Panc1 (cell line): ENCODE data around the gene TTYH2. TPM values are rescaled to one million over a fixed set of nuclear protein-coding genes. Genes with fewer than 3 reads are reported as not detected.

Source experiments
- ATAC-seq: fragments of 200-7000 bp; cut with Tn5 transposase; 2 replicates; pipeline ENCODE4 v1.9.1; 2020; ENCODE audit warnings: mild to moderate bottlenecking, moderate library complexity
- BruUV-seq: library from RNA; stranded (reverse); fragments of 400-500 nt; replicated peaks from 2 replicates; lab custom pipeline; 2021; lab: Mats Ljungman, UMichigan
- CTCF ChIA-PET: fragments of 300-600 bp; sonication (Branson Sonifier 250); formaldehyde crosslinking; loops from one replicate; lab custom pipeline; 2022; ENCODE audit warnings: antibody characterized with exemption; lab: Charles Lee
- POLR2A ChIA-PET: fragments of 300-600 bp; sonication (Branson Sonifier 250); formaldehyde crosslinking; loops from one replicate; lab custom pipeline; 2022; ENCODE audit warnings: antibody characterized with exemption; lab: Charles Lee
- DNase-seq: peaks from one replicate; pipeline ENCODE4 v3.0.0-alpha.2; 2010; ENCODE audit warnings: low read depth, low spot score
- H3K27ac ChIP-seq: 2 replicates; pipeline ENCODE4 v1.5.1; 2011; ENCODE audit warnings: mild to moderate bottlenecking, low read length, inconsistent platforms
- H3K27me3 ChIP-seq: fragments of 200-500 bp; sonication (Bioruptor generic); 2 replicates; pipeline ENCODE4 v1.6.0; 2014; ENCODE audit warnings: low read length, inconsistent platforms; ENCODE audit not compliant: control insufficient read depth, insufficient read depth
- H3K36me3 ChIP-seq: fragments of 200-500 bp; sonication (Bioruptor generic); 2 replicates; pipeline ENCODE4 v1.5.1; 2014; ENCODE audit warnings: inconsistent platforms, mild to moderate bottlenecking, low read length, moderate library complexity; ENCODE audit not compliant: control insufficient read depth, insufficient read depth
- H3K4me1 ChIP-seq: 2 replicates; pipeline ENCODE4 v1.5.1; 2011; ENCODE audit warnings: inconsistent platforms, mild to moderate bottlenecking, low read length, moderate library complexity; ENCODE audit not compliant: control insufficient read depth, insufficient read depth
- H3K4me3 ChIP-seq, 2 experiments: 2 replicates each; pipeline ENCODE4 v1.5.1; 2011 to 2012; ENCODE audit warnings: low read depth in 2 of 2, low read length in 2 of 2, mild to moderate bottlenecking in 2 of 2, inconsistent platforms in 1 of 2, moderate library complexity in 1 of 2
- H3K9me3 ChIP-seq: fragments of 200-500 bp; sonication (Bioruptor generic); 2 replicates; pipeline ENCODE4 v1.5.1; 2014; ENCODE audit warnings: low read depth, mild to moderate bottlenecking, inconsistent platforms, low read length, moderate library complexity; ENCODE audit not compliant: control insufficient read depth, insufficient read depth
- CTCF ChIP-seq: fragments of 450-650 bp; IDR thresholded peaks from 2 replicates; pipeline ENCODE4 v1.5.1; 2017; ENCODE audit warnings: mild to moderate bottlenecking
- POLR2AphosphoS5 ChIP-seq: IDR thresholded peaks from 2 replicates; pipeline ENCODE4 v1.6.1; 2012; ENCODE audit warnings: mild to moderate bottlenecking, low read depth, low read length, moderate library complexity
- REST ChIP-seq, 2 experiments: IDR thresholded peaks; 2 replicates each; pipeline ENCODE4 v1.6.1; 2011 to 2012; ENCODE audit warnings: low read depth in 2 of 2, control low read depth in 1 of 2, low read length in 1 of 2, mild to moderate bottlenecking in 1 of 2, moderate library complexity in 1 of 2; ENCODE audit not compliant: insufficient read depth in 1 of 2
- SIN3A ChIP-seq: IDR thresholded peaks from 2 replicates; pipeline ENCODE4 v1.6.1; 2012; ENCODE audit warnings: low read depth, mild to moderate bottlenecking, low read length, moderate library complexity, borderline replicate concordance; ENCODE audit not compliant: insufficient read depth
- TCF7L2 ChIP-seq: IDR thresholded peaks from 2 replicates; pipeline ENCODE4 v1.6.1; 2011; ENCODE audit warnings: mild to moderate bottlenecking, low read depth, low read length, inconsistent platforms
- in situ Hi-C: cut with HindIII; loops from 2 replicates; pipeline ENCODE4 v1.10.0; 2016; ENCODE audit warnings: low sequenced_read_pairs, low pct_unique_long_range_greater_than_20kb
- intact Hi-C: fragments of 100-400 bp; cut with micrococcal nuclease; formaldehyde crosslinking; loops from one replicate; pipeline ENCODE4 v1.10.0; 2022; ENCODE audit not compliant: unreplicated experiment
- total RNA-seq: library from RNA; stranded (reverse); gene quantifications from one replicate; pipeline ENCODE4 v1.2.1, GENCODE V29; 2021; ENCODE audit not compliant: unreplicated experiment

TTYH2 gene
- total RNA-seq, 1 experiment from 2014 or later, result 8.3 TPM

- ChIA-PET POLR2A (no interaction called here), CTCF (interaction anchor here (1.7 kb wide), 1 partner anchor 77 kb away, joined by 5 read pairs; no protein-coding TSS in a partner anchor)
- in situ Hi-C loops, result no loop called here
- H3K4me1 ChIP-seq, result no peaks in the 10 kb centered on the region
- BruUV-seq, result no TSS peak
- no peak for TF ChIP-seq REST (IDR thresholded peaks at IDR 0.05; ENCODE audit: insufficient read depth in 1 of 2, low read depth in 2 of 2, low read length in 1 of 2)
- TF ChIP-seq POLR2AphosphoS5, result no peak
- TF ChIP-seq TCF7L2, result no peak
- no peak for TF ChIP-seq SIN3A
- TF ChIP-seq CTCF, result no peak
- H3K27ac ChIP-seq, result no peak overlapping the region
- H3K9me3 ChIP-seq, result no peaks in the 10 kb centered on the region
- peaks cover 2% of the 10 kb centered on the region; the same call in 1 of the 2 replicates for H3K27me3 ChIP-seq
- peak; percentile 9; the same call in 1 of the 2 replicates for ATAC-seq
- no peaks in the 10 kb centered on the region for H3K36me3 ChIP-seq
- no peak overlapping the region for H3K4me3 ChIP-seq
- intact Hi-C loops, result no loop called here
- no peak for DNase-seq
Observed at GRCh38 chr17:74276051-74276476, 62.7 kb downstream of the TTYH2 start.

- Histone ChIP-seq H3K9me3 (no peaks in the 10 kb centered on the region), H3K4me1 (no peaks in the 10 kb centered on the region), H3K27me3 (peaks cover 2% of the 10 kb centered on the region; the same call in 1 of the 2 replicates), H3K4me3 (no peak overlapping the region), H3K36me3 (no peaks in the 10 kb centered on the region), H3K27ac (no peak overlapping the region)
- 0 out of 2 replicates have a peak, but pooled peaks have one; percentile 10 for ATAC-seq
- DNase-seq, result no peak
- TF ChIP-seq CTCF, result no peak
- no peak for TF ChIP-seq SIN3A
- no peak for TF ChIP-seq POLR2AphosphoS5
- intact Hi-C loops, result no loop called here
- in situ Hi-C loops, result no loop called here
- CTCF ChIA-PET, result interaction anchor here (1.7 kb wide), 1 partner anchor 77 kb away, joined by 5 read pairs; no protein-coding TSS in a partner anchor
- POLR2A ChIA-PET, result no interaction called here
- BruUV-seq, result no TSS peak
Observed at GRCh38 chr17:74276541-74277009, 63.2 kb downstream of the TTYH2 start.
